HPDE6-E6E7 (cell line): ENCODE measurements around the gene TXNL4A.

ENCODE experiments used
- DNase-seq: peaks from one replicate; pipeline ENCODE4 v3.0.0; 2011; ENCODE audit warnings: missing footprints; ENCODE audit errors: extremely low spot score

Gene TXNL4A

DNA sequence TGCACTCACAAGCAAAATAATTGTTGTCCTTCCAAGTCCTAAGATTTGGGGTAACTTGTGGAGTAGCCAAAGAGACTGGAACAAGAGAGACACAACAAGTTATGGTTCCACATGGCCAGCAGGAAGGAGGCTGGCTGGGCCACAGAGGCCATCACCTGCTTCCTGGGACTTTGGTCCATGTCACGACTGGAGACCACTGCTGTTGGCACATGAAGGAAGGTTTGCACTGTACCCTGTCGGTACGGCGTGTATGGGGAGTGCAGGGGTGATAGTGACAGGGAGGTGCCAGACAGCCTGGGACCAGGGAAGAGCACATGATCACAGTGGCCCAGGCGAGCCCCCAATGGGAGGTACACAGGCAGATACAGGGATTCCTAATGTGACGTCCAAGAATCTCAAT lies 52.4 kb downstream of the TXNL4A start:
- no peak for DNase-seq

DNA sequence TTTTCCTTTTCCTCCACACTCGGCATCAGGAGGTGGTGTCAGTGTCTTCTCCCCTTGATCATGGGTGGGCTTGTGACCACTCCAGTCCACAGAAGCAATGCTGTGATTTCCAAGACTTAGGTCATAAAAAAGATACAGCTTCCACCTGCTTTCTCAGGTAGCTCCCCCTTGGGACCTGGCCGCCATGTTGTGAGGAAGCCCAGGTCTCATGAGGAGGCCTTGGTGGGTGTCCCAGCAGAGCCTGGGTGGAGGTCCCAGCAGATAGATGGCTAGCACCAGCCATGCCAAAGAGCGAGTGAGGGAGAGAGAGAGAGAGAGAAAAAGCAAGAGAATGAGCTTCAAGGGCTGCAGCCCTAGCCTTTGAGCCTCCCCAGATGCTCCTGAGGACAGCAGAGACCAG lies 52.9 kb downstream of the TXNL4A start:
- no peak for DNase-seq

DNA sequence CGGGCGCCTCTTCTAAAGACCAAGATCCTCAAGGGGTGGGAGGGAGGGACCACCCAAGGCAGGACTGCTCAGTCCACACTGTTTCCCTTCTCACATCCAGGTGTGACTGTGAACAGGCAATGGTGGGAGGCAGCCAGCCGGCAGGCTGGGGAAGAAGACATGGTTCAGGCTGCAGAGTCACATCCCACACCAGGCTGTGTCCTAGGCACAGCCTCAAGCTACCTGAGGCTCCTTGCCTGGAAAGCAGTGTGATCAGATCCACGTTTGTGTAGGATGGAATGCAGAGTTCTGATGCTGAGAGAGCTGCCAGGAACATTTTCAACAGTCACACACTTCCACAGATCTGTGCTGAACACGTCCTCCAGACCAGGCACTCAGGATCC lies 53.3 kb downstream of the TXNL4A start:
- DNase-seq: no peak

DNA sequence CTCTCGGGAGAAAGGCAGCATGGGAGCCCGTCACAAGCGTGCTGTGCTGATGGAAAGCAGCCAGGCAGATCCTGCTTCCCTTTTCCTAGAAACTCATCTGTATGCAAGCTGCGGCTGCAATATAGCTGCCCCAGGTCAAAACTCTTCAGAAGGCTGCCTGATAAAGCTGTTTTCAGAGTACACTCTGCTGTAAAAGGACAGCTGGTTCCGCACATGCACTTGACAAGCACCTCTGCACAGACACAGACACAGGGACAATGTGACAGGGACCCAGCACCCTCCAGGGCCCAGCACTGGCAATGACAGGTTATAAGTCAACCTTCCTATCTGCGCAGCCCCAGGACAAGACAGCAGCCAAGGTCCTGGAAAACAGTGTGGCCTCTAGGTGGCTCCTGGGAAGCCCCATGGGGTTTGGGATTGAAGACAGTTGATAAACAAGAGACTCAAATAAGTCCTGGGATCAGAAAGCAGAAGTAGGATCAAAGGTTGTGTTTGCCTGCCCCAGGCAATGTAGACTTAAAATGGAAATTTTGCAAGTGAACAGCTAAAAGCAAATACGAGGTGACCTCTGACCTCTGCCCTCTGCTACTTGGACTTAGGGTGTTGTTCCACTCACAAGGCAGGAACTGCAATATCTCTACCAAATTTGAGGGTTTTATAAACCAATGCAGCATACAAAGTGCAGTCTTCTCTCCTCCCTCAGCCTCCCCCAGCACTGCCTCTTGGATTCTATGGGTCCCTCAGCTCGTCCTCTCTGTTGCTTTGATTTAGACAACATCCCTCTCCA lies 53.9 kb downstream of the TXNL4A start:
- no peak for DNase-seq

DNA sequence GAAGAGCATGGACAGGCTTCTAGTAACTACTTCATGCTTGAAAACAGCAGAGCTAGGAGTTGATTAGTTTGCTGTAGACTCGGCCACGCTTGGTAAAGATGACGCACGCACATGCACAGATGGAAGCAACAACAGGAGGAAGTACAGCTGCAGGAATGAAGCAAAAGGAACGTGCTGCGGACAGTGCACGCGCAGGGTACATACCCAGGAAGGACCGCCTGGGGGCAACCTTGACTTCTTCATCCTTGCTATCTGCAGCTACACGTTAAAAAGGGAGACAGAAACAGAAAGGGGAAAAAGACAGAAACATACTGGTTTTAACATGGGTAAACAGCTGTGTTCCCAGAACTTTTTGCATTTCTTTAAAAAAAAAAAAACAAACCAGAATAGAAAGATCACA lies 54.6 kb downstream of the TXNL4A start:
- DNase-seq: no peak

DNA sequence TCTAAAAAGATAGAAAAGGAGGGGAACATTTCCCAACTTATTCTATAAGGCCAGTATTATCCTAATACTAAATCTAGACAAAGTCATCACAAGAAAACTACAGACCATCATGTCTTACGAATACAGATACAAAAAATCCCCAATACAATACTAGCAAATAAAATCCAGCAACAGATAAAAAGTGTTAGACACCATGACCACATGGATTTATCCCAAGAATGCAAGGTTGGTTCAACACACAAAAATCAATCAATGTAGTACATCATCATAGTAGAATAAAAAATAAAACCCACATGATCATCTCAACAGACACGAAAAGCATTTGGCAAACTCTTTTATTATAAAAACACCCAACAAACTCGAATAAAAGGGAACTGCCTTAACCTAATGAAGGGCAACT lies 55.5 kb downstream of the TXNL4A start:
- no peak for DNase-seq

DNA sequence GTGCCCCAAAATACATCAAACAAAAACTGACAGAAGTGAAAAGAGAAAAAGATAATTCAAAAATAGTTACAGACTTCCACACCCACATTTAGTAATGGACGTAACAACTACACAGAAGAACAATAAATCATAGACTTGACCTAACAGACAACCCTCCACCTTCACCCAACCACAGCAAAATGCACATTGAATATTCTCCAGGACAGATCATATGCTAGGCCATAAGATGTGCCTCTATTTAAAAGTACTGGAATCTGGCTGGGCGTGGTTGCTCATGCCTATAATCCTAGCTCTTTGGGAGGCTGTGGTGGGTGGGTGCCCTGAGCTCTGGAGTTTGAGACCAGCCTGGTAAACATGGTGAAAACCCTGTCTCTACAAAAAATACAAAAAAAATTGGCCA lies 56.9 kb downstream of the TXNL4A start:
- no peak for DNase-seq

DNA sequence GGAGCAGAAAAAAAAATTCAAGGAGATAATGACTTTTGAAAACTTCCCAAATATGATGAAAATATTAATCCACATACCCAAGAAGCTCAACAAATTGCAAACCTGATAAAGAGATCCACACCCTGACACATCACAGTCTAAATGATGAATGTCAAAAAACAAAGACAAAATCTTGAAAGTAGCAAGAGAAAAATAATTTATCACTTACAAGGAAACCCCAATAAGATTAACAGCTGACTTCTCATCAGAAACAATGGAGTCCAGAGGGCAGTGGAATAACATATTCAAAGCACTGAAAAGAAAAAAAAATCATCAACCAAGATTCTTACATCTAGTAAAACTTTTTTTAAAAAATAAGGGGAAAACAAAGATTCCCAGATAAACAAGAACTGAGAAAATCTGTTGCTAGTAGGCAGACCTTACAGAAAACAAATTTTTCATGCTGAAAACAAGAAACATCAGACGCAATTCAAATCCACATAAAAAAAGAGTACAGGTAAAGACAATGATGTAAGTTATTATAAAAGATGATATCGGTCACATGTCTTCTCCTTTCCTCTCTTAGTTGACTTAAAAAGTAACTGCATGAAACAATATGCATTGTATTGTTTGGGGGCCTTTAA lies 58.2 kb downstream of the TXNL4A start:
- DNase-seq: no peak

DNA sequence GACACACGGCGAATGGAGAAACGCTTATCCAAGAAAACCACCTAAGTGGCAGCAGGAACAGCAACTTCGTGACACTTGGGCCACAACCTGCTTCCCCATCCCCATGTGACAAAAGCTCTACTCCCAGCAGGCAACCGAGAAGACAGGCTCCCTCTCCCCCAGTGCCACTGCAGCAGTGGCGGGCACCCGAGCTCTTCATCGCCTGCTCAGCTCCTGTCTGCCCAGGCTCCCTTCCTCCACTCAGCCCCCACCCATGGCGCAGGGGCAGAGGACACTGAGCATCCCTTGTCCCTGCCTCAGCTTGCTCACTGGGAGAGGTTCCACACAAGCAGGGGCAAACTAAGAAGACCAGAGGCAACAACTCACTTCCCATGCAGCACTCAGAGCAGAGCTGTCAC lies 59.8 kb downstream of the TXNL4A start:
- no peak for DNase-seq

DNA sequence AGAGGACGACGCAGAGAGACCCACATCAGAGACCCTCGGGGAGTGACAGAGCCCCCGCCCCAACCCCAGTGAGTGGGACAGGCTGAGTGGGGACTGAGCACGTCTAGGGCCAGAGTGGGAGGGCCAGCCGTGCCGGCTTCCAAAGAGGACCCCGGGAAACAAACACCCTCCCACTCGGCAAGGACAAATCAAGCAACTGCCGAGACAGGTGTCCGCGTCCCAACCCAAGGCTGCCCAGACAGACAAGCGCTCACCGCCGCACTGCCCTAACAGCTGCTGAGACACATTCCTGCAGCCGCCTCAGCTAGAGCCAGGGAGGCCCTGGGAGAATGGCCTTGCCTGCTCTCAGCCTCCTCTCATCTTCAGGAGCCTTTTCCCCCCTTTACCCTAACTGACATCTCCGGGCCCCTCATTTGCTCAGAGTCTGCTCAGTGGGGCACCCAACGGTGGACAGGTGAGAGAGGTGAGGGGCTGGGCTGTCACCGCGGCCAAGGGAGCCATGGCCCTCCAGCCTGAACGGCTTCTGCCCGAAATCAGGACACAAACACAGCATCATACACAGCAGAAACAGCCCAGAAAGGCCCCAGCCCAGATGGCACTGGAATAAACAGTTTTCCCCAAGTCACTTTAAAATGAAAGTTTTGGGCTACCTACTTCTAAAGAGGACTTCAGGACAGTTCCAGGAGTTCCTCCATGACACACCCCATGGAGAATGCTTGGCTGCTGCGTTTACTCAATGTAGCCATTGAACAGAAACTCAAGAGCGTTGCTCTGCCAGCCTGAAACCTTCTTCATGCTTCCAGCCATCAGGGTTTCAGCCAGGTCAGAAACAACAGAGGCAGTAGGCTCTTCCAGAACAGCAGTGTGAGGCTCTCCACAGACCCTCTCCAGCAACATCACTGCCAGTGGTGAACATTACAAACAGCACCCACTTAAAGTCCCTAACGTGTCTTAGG lies 60.5 kb downstream of the TXNL4A start:
- DNase-seq: no peak

DNA sequence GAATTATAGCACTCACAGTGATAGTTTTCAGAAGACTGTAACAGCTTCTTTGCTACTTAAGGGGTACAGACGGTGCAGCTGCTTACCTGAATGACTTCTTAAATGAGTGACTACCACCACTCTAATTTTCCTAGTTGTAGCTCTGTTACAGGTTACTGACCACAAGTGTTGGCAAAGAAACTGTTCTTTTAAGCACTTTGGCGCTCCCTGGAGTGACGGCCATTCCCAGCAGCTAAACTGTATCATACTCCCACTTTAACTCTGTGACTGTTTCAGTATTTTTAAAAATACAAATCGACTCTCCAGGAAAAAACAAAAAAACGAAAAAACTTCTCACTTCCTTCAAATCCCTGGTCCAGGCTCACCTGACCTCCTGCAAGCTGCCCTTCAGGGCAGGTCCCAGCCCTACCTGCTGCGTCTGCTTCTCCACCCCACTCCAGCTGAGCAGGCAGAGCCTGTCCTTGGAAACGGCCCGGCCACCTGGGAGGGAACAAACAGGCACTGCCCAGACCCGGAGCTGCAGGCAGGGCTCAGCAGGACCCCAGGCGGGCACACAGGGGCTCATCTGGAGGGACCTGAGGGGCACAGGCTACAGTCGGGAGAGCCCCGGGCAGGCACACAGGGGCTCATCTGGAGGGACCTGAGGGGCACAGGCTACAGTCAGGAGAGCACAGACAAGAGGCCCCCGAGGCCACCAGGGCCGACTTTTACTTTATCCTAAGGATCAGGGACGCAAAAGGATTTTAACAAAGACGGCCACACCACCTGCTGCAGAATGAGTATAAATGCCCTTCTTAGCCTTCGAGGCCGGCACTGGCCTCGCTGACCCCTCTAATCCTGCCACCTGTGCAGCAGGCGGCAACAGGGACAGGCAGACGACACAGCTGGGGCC lies 61.4 kb downstream of the TXNL4A start:
- no peak for DNase-seq

DNA sequence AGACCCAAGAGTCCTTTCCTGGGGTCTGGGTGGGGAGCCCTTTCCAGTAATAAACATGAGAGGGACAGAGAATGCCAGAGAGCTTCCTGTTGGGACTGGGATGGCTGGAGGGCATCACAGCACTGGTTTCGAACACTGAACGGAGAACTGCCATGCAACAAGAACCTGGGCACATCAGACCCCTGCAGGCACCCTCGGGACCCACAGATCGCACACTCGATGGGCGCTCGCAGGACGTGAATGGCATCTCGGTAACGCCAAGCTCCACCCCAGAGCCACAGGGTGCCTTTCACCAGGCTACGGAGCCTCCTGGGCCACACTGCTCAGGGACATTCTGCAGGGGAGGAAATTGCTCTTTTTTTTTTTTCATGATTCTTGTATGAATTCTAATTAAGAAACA lies 62.1 kb downstream of the TXNL4A start:
- DNase-seq: no peak

DNA sequence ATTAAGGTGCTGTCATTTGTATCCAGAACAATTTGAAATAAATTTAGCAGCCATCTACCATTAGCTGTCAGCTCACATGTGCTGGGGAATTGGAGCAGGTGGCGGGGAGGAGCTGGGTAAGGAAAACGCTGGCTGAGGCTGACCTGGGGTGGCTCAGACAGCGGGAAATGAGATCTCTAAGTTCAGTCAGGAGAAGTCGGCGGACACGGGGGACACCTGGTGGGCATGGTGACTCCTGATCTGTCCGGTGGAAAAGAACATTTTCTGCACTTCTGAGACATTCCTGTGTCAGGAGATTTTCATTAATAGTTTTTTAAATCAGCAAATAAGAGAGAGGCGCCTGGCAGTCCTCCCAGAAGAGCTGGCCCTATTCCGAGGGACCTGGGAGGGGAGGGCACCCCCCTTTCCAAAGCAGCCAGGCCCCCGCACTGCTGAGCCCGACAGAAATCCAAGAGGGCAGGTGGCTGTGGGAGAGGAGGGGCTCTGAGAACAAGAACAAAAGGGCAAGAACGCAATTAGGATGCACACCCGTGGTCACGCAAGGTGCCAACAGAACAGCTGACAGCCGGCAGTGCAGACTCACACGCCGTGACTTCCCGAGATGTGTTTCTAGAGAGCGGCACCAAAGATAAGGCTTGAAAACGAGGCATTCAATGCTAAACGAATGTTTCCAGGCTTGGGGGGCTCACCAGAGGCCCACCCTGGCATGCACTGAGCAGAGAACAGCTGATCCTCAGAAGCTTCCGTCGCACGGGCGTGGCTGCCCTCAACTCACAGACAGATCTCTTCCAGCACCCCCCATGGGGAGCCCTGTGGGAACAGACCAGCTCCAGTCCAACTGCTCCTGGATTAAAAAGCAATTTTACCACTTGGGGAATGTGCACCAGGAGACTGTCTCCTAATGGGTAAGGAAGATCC lies 63.3 kb downstream of the TXNL4A start:
- DNase-seq: no peak

DNA sequence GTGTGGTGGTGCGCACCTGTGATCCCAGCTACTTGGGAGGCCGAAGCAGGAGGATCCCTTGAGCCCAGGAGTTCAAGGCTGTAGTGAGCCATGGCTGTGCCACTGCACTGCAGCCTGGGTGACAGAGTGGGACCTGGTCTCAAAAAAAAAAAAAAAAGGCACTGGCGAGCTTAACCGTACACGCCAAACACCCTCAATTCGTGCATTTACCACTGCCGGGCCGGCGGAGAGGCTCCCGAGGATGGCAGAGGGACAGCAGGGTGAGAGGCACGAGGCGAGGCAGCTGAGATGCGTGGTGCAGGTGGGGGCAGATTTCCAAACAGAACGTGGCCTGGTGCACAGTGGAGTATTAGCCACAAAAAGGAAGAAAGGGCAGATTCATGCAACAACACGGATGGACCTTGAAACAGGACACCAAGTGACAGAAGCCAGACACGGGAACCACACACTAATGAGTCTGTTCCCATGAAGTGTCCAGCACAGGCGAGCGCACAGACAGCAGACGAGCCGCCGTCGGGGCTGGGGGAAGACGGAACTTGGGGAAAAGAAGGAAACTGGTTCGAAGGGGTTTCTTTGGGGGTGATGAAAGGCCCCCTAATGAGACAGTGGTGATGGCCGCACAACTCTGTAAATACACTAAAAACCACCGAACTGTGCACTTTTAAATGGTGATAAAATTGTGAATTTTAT lies 64.3 kb downstream of the TXNL4A start:
- no peak for DNase-seq

DNA sequence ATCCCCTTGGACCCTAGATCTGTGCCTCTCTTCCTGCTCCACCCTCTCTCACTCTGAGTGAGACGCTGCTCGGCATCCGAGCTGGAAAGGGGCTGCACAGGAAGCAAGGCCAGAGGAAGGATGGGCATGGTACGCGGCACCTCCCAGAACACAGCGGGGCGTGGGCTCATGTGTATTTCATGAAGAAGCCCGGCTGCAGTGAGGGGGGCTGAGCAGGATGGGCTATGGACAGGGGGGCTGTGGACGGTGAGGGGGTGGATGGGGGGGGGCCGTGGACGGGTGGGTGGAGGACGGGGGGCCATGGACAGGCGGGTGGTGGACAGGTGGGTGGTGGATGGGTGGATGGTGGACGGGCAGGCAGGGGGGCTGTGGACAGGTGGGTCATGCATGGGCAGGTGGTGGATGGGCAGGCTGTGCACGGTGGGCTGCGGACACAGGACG lies 65.4 kb downstream of the TXNL4A start:
- DNase-seq: no peak

DNA sequence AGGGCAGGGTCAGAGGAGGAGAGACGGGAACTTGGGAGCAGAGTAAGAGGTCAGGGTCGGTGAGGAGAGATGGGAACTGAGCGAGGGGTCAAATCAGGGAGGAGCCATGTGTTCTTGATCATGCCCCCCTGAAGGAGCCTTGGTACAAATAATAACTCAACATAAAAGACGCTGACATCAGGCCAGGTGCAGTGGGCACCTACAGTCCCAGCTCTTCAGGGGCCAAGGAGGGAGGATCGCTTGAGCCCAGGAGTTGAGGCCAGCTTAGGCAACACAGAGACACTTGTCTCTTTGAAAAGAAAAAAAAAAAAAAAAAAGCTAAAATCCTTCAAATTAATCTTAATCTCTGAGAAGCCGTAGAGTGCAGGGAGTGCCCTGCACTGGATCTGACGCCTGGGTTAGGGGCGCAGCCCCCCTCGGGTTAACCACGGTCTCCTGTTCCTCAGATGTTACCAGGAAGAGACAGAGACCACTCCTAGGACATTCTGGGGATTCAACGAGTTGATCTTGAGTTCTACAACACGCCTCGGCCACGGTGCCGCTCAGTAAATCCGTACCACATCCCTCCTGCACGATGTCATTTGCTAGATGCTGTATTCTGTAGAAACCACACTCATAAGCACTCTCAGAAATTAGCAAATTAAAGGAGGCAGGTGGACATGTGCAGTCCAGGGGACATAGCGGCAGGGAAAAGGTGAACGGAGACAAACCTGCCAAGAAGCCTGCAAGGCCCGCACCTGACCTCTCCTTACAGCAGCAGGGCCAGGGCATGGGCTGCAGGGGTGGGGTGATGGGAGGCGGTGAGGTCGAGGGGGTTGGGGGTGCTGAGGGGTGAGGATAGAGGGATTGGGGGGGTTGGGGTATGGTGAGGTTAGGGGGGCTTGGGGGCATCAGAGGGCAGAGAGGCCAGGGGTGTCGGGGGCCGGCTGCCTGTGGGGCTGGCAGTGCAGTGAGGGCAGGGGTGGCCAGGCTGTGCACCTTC lies 66.1 kb downstream of the TXNL4A start:
- DNase-seq: no peak
